Neural cell (in vitro differentiated cells): ENCODE results near the gene DCTD. TPM values are rescaled to one million over a fixed set of nuclear protein-coding genes. Genes with fewer than 3 reads are reported as not detected.
A peak's percentile ranks its signal among the peaks of the same experiment; 100 is the strongest.

Source experiments
- H2AFZ ChIP-seq: fragments of 200-600, 300-800 bp; sonication (generic), shearing (Covaris generic); 2 replicates; pipeline ENCODE4 v1.6.0; 2014; ENCODE audit warnings: low read depth, mild to moderate bottlenecking, antibody characterized with exemption, low read length, moderate library complexity
- H3F3A ChIP-seq: fragments of 200-600 bp; shearing (Covaris generic); 2 replicates; pipeline ENCODE4 v1.6.1; 2016; ENCODE audit warnings: mild to moderate bottlenecking, moderate library complexity, mixed read lengths, antibody characterized with exemption, low read length; ENCODE audit not compliant: insufficient read depth, poor library complexity, severe bottlenecking
- H3K27ac ChIP-seq: fragments of 200-600, 300-800 bp; sonication (generic), shearing (Covaris generic); 2 replicates; pipeline ENCODE4 v1.5.1; 2014; ENCODE audit warnings: mild to moderate bottlenecking, low read length, moderate library complexity
- H3K27me3 ChIP-seq: fragments of 300-800, 200-600 bp; sonication (generic), shearing (Covaris generic); 2 replicates; pipeline ENCODE4 v1.6.0; 2014; ENCODE audit warnings: mild to moderate bottlenecking, low read depth, low read length, moderate library complexity; ENCODE audit not compliant: insufficient read depth
- H3K36me3 ChIP-seq: fragments of 300-800, 200-600 bp; sonication (generic), shearing (Covaris generic); 2 replicates; pipeline ENCODE4 v1.5.1; 2014; ENCODE audit warnings: mild to moderate bottlenecking, antibody characterized with exemption, low read length, moderate library complexity; ENCODE audit not compliant: insufficient read depth
- H3K4me2 ChIP-seq: fragments of 300-800, 200-600 bp; sonication (generic), shearing (Covaris generic); 2 replicates; pipeline ENCODE4 v1.6.0; 2014; ENCODE audit warnings: mild to moderate bottlenecking, low read length
- H3K4me3 ChIP-seq: fragments of 300-800, 200-600 bp; sonication (generic), shearing (Covaris generic); 2 replicates; pipeline ENCODE4 v1.5.1; 2014; ENCODE audit warnings: mild to moderate bottlenecking, low read length, moderate library complexity
- H3K79me2 ChIP-seq: fragments of 200-600 bp; shearing (Covaris generic); replicated peaks from 2 replicates; pipeline ENCODE4 v1.6.0; 2014; ENCODE audit warnings: mild to moderate bottlenecking, low read length, moderate library complexity; ENCODE audit not compliant: insufficient read depth
- H3K9ac ChIP-seq: fragments of 300-800, 200-600 bp; sonication (generic), shearing (Covaris generic); 2 replicates; pipeline ENCODE4 v1.6.1; 2016; ENCODE audit warnings: mild to moderate bottlenecking, low read length, mixed read lengths
- H3K9me2 ChIP-seq: fragments of 200-600 bp; shearing (Covaris generic); 2 replicates; pipeline ENCODE4 v1.6.1; 2016; ENCODE audit warnings: mild to moderate bottlenecking, low read length, mixed read lengths; ENCODE audit not compliant: insufficient read depth
- H3K9me3 ChIP-seq: fragments of 200-600, 300-800 bp; sonication (generic), shearing (Covaris generic); 2 replicates; pipeline ENCODE4 v1.6.1; 2016; ENCODE audit warnings: mild to moderate bottlenecking, mixed run types, low read length, moderate library complexity, mixed read lengths
- H4K20me1 ChIP-seq: fragments of 200-600 bp; shearing (Covaris generic); 2 replicates; pipeline ENCODE4 v1.6.1; 2016; ENCODE audit warnings: mild to moderate bottlenecking, mixed run types; ENCODE audit not compliant: insufficient read depth
- EP300 ChIP-seq: fragments of 450-650 bp; conservative IDR thresholded peaks from 2 replicates; pipeline ENCODE4 v1.6.1; 2014; ENCODE audit warnings: antibody characterized with exemption, mild to moderate bottlenecking, moderate library complexity; ENCODE audit not compliant: poor library complexity, severe bottlenecking
- EZH2 ChIP-seq: fragments of 200-600, 300-800 bp; shearing (Covaris generic), sonication (generic); IDR thresholded peaks from 2 replicates; pipeline ENCODE4 v1.6.1; 2014; ENCODE audit warnings: antibody characterized with exemption, low read length, borderline replicate concordance, mild to moderate bottlenecking; ENCODE audit not compliant: insufficient read depth, poor library complexity, severe bottlenecking
- MXI1 ChIP-seq: fragments of 450-650 bp; conservative IDR thresholded peaks from 2 replicates; pipeline ENCODE4 v1.6.1; 2014; ENCODE audit warnings: antibody characterized with exemption, mild to moderate bottlenecking; ENCODE audit not compliant: poor library complexity, severe bottlenecking
- POLR2AphosphoS5 ChIP-seq: IDR thresholded peaks from 2 replicates; pipeline ENCODE4 v1.6.1; 2012
- RAD21 ChIP-seq: fragments of 450-650 bp; conservative IDR thresholded peaks from 2 replicates; pipeline ENCODE4 v1.6.1; 2014; ENCODE audit warnings: antibody characterized with exemption, mild to moderate bottlenecking, moderate library complexity
- SMC3 ChIP-seq: fragments of 450-650 bp; conservative IDR thresholded peaks from 2 replicates; pipeline ENCODE4 v1.6.1; 2014; ENCODE audit warnings: antibody characterized with exemption, mild to moderate bottlenecking, moderate library complexity; ENCODE audit not compliant: poor library complexity
- TAF1 ChIP-seq: IDR thresholded peaks from 2 replicates; pipeline ENCODE4 v1.6.1; 2012; ENCODE audit warnings: low read depth
- polyA plus RNA-seq: library from polyadenylated mRNA; depleted of rRNA; stranded (reverse); fragments of >200 nt; gene quantifications from 2 replicates; pipeline ENCODE4 v1.2.3, GENCODE V29; 2014
- TF ChIP-seq, protein P1 (sequence below): IDR thresholded peaks from 2 replicates; pipeline ENCODE4 v1.6.1; 2012; ENCODE audit warnings: borderline replicate concordance
- TF ChIP-seq, protein P2 (sequence below): fragments of 450-650 bp; IDR thresholded peaks from 2 replicates; pipeline ENCODE4 v1.5.1; 2014; ENCODE audit warnings: antibody characterized with exemption, mild to moderate bottlenecking, moderate library complexity; ENCODE audit not compliant: poor library complexity, severe bottlenecking

DCTD gene
- polyA plus RNA-seq, 1 donor from 2014 or later: 26.4 TPM

DNA sequence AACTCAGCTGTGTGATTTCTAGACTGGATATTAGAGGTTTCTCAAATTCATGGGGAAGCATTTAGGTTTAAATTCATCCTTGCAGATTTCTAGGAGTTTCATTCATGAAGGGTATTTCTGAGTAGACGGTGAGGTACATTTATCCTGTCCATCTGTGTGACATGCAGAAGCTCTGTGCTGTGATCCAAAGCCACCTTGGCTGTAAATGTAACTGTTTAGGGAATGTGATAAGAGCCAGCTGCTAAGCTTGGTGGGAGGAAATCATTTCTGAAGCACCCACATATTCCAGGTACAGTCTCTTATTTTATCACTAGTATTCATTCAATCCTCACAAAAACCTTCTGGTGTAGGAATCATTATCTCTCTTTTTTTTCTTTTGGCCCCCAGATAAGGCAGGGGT lies 8.7 kb upstream of the DCTD start:
- Histone ChIP-seq H2AFZ (no peak overlapping the region), H3K79me2 (no peaks in the 10 kb centered on the region), H3K9ac (no peak overlapping the region), H3K27me3 (no peaks in the 10 kb centered on the region), H3K27ac (no peak overlapping the region), H3K4me2 (no peak overlapping the region), H4K20me1 (no peaks in the 10 kb centered on the region), H3K9me3 (no peaks in the 10 kb centered on the region), H3F3A (no peaks in the 10 kb centered on the region), H3K4me3 (no peak overlapping the region), H3K36me3 (no peaks in the 10 kb centered on the region), H3K9me2 (no peaks in the 10 kb centered on the region)
- no peak for TF ChIP-seq MXI1
- TF ChIP-seq TAF1: no peak
- no peak for TF ChIP-seq POLR2AphosphoS5
- no peak for TF ChIP-seq EZH2
- TF ChIP-seq EP300: no peak
- TF ChIP-seq, protein P1, sequence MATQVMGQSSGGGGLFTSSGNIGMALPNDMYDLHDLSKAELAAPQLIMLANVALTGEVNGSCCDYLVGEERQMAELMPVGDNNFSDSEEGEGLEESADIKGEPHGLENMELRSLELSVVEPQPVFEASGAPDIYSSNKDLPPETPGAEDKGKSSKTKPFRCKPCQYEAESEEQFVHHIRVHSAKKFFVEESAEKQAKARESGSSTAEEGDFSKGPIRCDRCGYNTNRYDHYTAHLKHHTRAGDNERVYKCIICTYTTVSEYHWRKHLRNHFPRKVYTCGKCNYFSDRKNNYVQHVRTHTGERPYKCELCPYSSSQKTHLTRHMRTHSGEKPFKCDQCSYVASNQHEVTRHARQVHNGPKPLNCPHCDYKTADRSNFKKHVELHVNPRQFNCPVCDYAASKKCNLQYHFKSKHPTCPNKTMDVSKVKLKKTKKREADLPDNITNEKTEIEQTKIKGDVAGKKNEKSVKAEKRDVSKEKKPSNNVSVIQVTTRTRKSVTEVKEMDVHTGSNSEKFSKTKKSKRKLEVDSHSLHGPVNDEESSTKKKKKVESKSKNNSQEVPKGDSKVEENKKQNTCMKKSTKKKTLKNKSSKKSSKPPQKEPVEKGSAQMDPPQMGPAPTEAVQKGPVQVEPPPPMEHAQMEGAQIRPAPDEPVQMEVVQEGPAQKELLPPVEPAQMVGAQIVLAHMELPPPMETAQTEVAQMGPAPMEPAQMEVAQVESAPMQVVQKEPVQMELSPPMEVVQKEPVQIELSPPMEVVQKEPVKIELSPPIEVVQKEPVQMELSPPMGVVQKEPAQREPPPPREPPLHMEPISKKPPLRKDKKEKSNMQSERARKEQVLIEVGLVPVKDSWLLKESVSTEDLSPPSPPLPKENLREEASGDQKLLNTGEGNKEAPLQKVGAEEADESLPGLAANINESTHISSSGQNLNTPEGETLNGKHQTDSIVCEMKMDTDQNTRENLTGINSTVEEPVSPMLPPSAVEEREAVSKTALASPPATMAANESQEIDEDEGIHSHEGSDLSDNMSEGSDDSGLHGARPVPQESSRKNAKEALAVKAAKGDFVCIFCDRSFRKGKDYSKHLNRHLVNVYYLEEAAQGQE: no peak
- no peak for TF ChIP-seq RAD21
- no peak for TF ChIP-seq SMC3
- TF ChIP-seq, protein P2, sequence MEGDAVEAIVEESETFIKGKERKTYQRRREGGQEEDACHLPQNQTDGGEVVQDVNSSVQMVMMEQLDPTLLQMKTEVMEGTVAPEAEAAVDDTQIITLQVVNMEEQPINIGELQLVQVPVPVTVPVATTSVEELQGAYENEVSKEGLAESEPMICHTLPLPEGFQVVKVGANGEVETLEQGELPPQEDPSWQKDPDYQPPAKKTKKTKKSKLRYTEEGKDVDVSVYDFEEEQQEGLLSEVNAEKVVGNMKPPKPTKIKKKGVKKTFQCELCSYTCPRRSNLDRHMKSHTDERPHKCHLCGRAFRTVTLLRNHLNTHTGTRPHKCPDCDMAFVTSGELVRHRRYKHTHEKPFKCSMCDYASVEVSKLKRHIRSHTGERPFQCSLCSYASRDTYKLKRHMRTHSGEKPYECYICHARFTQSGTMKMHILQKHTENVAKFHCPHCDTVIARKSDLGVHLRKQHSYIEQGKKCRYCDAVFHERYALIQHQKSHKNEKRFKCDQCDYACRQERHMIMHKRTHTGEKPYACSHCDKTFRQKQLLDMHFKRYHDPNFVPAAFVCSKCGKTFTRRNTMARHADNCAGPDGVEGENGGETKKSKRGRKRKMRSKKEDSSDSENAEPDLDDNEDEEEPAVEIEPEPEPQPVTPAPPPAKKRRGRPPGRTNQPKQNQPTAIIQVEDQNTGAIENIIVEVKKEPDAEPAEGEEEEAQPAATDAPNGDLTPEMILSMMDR: no peak

DNA sequence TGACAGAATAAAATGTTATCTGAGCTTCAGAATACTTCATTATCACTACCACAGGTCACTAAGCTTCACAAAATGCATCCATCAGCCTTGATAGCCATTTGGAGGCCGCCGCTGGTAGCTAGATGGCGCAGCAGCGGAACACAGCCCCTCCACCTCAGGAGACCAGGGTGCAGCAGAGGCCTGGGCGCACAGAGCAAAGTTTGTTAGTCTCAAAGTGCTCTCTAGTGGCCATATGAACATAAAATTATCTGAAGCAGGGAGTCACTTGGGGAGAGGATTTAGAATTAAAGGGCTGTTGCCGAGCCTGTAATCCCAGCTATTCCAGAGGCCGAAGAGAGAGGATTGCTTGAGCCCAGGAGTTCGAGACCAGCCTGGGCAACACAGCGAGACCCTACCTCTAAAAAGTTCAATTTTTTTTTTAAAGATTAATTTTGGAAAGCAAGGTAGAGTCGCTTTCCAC lies 8.1 kb upstream of the DCTD start:
- no peak overlapping the region for H2AFZ ChIP-seq
- no peaks in the 10 kb centered on the region for H3K79me2 ChIP-seq
- TF ChIP-seq, protein P2: peak; percentile 73
- TF ChIP-seq RAD21 (peak; percentile 72), SMC3 (peak; percentile 67), EP300 (no peak)

More for the DNA sequence above, 8.1 kb upstream of the DCTD start:
- Histone ChIP-seq H3K9me3 (no peaks in the 10 kb centered on the region), H3K27ac (no peak overlapping the region), H3K27me3 (no peaks in the 10 kb centered on the region), H3K36me3 (no peaks in the 10 kb centered on the region), H3K9me2 (no peaks in the 10 kb centered on the region), H3K4me3 (no peak overlapping the region), H3F3A (no peaks in the 10 kb centered on the region), H3K4me2 (no peak overlapping the region), H3K9ac (no peak overlapping the region), H4K20me1 (no peaks in the 10 kb centered on the region)
